ENCODE measurements around the gene PBX3. TPM values are rescaled to one million over a fixed set of nuclear protein-coding genes. Genes with fewer than 3 reads are reported as not detected.

Gene PBX3
- total RNA-seq, 2 donors from 2014 or later, result 21.4 to 40.2 TPM

- no peaks in the 10 kb centered on the region for H3K36me3 Mint-ChIP-seq
- H3K9me3 Mint-ChIP-seq, result peaks cover under 1% of the 10 kb centered on the region
- peaks cover 0 to 1% of the 10 kb centered on the region in 2 donors for H3K4me1 Mint-ChIP-seq (ENCODE audit: low read depth in 2 of 2)
- DNase-seq (ENCODE audit: low spot score) (peak; percentile 39), ATAC-seq (no peak)
- H3K27ac Mint-ChIP-seq, result no peak overlapping the region
- no peaks in the 10 kb centered on the region for H3K27me3 Mint-ChIP-seq
- H3K4me3 Mint-ChIP-seq, result no peak overlapping the region
Observed at GRCh38 chr9:125990186-125990792, 243.1 kb downstream of the PBX3 start.

- Mint-ChIP-seq H3K4me1 (ENCODE audit: low read depth in 2 of 2) (no peaks in the 10 kb centered on the region), H3K36me3 (no peaks in the 10 kb centered on the region), H3K27me3 (no peaks in the 10 kb centered on the region), H3K27ac (no peak overlapping the region), H3K4me3 (no peak overlapping the region), H3K9me3 (no peaks in the 10 kb centered on the region)
- no peak for DNase-seq (ENCODE audit: low spot score)
- no peak for ATAC-seq
Observed at GRCh38 chr9:125990793-125991220, 243.6 kb downstream of the PBX3 start.

DNA sequence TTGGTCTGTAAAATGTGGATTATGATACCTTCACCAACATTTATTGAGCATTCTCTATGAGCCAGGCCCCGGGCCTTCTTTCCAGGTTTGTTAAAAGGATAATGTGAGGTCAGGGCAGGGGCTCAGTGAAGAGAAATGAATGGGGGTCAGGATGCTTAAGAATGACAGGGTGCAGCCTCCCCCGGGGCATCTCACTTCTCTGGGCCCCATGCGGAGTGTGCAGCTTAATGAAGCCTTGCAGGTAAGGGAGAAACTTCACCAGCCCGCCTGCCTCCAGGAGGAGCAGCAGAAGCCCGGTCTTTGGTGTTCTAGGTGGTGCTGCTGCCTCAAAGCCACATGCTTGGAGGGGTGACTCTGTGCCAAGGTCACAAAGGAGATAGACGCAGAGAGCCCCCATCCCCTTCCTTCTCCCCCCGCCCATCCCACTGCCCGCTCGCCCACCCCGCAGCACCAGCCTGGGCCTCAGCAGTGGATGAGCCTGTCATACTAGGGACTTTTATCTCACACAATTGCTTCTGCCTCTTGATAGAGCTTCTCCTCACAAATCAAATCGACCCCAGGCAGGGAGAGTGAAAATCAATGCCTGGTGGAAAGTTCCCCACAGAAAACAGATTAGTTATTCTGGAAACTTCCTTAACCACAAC, 244.8 kb downstream of the PBX3 start:
- Mint-ChIP-seq H3K27ac (no peak overlapping the region), H3K36me3 (no peaks in the 10 kb centered on the region), H3K27me3 (no peaks in the 10 kb centered on the region), H3K4me1 (ENCODE audit: low read depth in 2 of 2) (no peaks in the 10 kb centered on the region), H3K4me3 (no peak overlapping the region), H3K9me3 (no peaks in the 10 kb centered on the region)
- DNase-seq (ENCODE audit: low spot score) (peak; percentile 31), ATAC-seq (no peak)

DNA sequence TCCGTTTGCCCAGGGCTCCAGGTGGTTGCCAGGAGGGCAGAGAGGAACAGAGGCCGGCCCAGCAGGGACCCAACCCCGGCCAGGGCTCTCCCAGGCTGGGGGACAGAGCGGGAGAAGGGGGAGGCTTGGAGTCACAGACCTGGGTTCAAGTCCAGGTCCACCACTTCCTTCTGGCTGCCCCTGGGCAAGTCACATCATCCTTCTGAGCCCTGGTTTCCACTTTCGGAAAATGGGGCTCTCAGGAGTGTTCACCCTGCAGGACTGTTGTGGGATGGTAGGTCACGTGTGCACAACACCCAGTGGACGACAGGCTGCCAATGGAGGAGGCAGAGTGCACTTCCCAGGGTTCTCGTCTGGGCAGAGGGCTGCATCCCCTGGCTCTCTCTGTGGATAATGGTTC, 245.4 kb downstream of the PBX3 start:
- DNase-seq (ENCODE audit: low spot score), result peak; percentile 31
- H3K9me3 Mint-ChIP-seq, result no peaks in the 10 kb centered on the region
- ATAC-seq, result no peak
- no peaks in the 10 kb centered on the region for H3K27me3 Mint-ChIP-seq
- no peak overlapping the region for H3K4me3 Mint-ChIP-seq
- no peak overlapping the region for H3K27ac Mint-ChIP-seq
- no peaks in the 10 kb centered on the region for H3K4me1 Mint-ChIP-seq (ENCODE audit: low read depth in 2 of 2)
- H3K36me3 Mint-ChIP-seq, result no peaks in the 10 kb centered on the region

GRCh38 chr9:125993466-125993865, 246.3 kb downstream of the PBX3 start:
- ATAC-seq (no peak), DNase-seq (ENCODE audit: low spot score) (peak; percentile 37)
- Mint-ChIP-seq H3K4me3 (no peak overlapping the region), H3K36me3 (no peaks in the 10 kb centered on the region), H3K4me1 (ENCODE audit: low read depth in 2 of 2) (no peaks in the 10 kb centered on the region), H3K9me3 (no peaks in the 10 kb centered on the region), H3K27ac (no peak overlapping the region), H3K27me3 (no peaks in the 10 kb centered on the region)

- Mint-ChIP-seq H3K4me3 (no peak overlapping the region), H3K36me3 (no peaks in the 10 kb centered on the region), H3K27ac (no peak overlapping the region), H3K4me1 (ENCODE audit: low read depth in 2 of 2) (no peaks in the 10 kb centered on the region), H3K9me3 (no peaks in the 10 kb centered on the region), H3K27me3 (no peaks in the 10 kb centered on the region)
- ATAC-seq (no peak), DNase-seq (ENCODE audit: low spot score) (peak; percentile 54)
Observed at GRCh38 chr9:125994066-125994943, 247.1 kb downstream of the PBX3 start.

DNA sequence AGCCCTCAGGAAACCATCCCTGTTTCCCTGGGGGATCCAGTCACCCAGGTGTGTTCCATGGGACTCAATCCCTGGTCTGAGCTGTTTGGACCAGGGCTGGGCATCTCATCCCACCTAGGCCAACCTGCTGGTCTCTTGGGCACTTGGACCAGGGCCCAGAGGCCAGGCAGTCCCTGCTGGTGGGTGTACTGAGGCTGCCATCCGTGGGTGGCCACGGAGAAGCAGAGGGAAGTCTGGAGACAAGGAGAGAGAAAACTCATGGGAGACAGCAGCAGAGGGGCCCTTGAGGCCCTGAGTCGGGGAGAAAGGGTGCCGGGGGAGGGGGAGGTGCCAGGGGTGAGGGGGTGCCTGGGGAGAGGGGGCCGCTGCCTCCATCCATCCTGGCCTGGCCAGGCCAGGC, 247.8 kb downstream of the PBX3 start:
- no peaks in the 10 kb centered on the region for H3K9me3 Mint-ChIP-seq
- H3K27me3 Mint-ChIP-seq, result no peaks in the 10 kb centered on the region
- no peak overlapping the region for H3K4me3 Mint-ChIP-seq
- no peaks in the 10 kb centered on the region for H3K4me1 Mint-ChIP-seq (ENCODE audit: low read depth in 2 of 2)
- DNase-seq (ENCODE audit: low spot score), result peak; percentile 32
- ATAC-seq, result no peak
- no peaks in the 10 kb centered on the region for H3K36me3 Mint-ChIP-seq
- H3K27ac Mint-ChIP-seq, result no peak overlapping the region

- Mint-ChIP-seq H3K27ac (no peak overlapping the region), H3K4me3 (no peak overlapping the region), H3K36me3 (no peaks in the 10 kb centered on the region), H3K4me1 (ENCODE audit: low read depth in 2 of 2) (no peaks in the 10 kb centered on the region), H3K27me3 (peaks cover 0 to 4% of the 10 kb centered on the region in 2 donors), H3K9me3 (no peaks in the 10 kb centered on the region)
- DNase-seq (ENCODE audit: low spot score) (peak; percentile 29), ATAC-seq (no peak)
Observed at GRCh38 chr9:125995706-125996105, 248.5 kb downstream of the PBX3 start.

- Mint-ChIP-seq H3K4me3 (no peak overlapping the region), H3K27me3 (peaks cover 0 to 4% of the 10 kb centered on the region in 2 donors), H3K36me3 (no peaks in the 10 kb centered on the region), H3K4me1 (ENCODE audit: low read depth in 2 of 2) (no peaks in the 10 kb centered on the region), H3K9me3 (no peaks in the 10 kb centered on the region), H3K27ac (no peak overlapping the region)
- DNase-seq (ENCODE audit: low spot score), result peak; percentile 52
- ATAC-seq, result no peak
Observed at GRCh38 chr9:125996791-125997190, 249.6 kb downstream of the PBX3 start.

DNA sequence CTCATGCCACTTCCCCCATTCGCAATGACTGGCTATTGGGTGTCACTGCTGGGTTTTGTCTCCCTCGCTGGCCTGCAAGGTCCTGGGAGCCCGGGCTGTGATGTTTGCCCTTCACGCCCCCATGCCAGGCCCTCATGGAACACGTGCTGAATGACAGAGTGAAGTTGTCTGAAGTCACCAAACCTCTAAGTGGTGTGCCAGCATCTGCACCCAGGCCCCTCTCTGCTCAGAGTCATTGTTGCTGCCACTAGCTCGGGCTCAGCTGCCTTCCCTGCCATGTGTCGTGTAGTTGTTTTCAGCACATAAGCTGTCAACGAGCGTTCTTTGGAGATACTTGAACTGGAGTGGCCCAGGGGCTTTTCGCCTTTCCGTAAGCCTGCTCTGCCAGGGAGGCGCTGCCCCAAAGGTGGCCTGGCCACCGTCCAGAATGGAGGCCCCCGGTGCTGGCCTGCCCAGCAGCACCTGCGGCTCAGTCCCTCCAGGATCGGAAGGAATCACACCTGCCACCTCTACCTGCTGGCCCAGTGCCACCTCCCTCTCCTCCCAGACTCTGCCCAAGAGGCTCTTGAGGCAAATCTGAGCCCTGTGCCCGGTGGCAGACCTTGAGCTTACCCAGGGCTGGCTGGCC, 250.1 kb downstream of the PBX3 start:
- Mint-ChIP-seq H3K9me3 (no peaks in the 10 kb centered on the region), H3K4me3 (no peak overlapping the region), H3K27ac (no peak overlapping the region), H3K36me3 (no peaks in the 10 kb centered on the region), H3K27me3 (peaks cover 0 to 4% of the 10 kb centered on the region in 2 donors), H3K4me1 (ENCODE audit: low read depth in 2 of 2) (no peaks in the 10 kb centered on the region)
- ATAC-seq, result no peak
- DNase-seq (ENCODE audit: low spot score), result peak; percentile 54

- no peaks in the 10 kb centered on the region for H3K4me1 Mint-ChIP-seq (ENCODE audit: low read depth in 2 of 2)
- H3K4me3 Mint-ChIP-seq, result no peak overlapping the region
- no peak overlapping the region for H3K27ac Mint-ChIP-seq
- H3K9me3 Mint-ChIP-seq, result no peaks in the 10 kb centered on the region
- no peak for ATAC-seq
- no peaks in the 10 kb centered on the region for H3K36me3 Mint-ChIP-seq
- H3K27me3 Mint-ChIP-seq, result peaks cover 0 to 4% of the 10 kb centered on the region in 2 donors
- DNase-seq (ENCODE audit: low spot score), result peak; percentile 22
Observed at GRCh38 chr9:125998837-125999503, 251.8 kb downstream of the PBX3 start.

- Mint-ChIP-seq H3K36me3 (no peaks in the 10 kb centered on the region), H3K9me3 (no peaks in the 10 kb centered on the region), H3K27me3 (peaks cover 0 to 4% of the 10 kb centered on the region in 2 donors), H3K4me1 (ENCODE audit: low read depth in 2 of 2) (no peaks in the 10 kb centered on the region), H3K4me3 (no peak overlapping the region), H3K27ac (no peak overlapping the region)
- DNase-seq (ENCODE audit: low spot score) (peak; percentile 50), ATAC-seq (no peak)
Observed at GRCh38 chr9:125999504-125999881, 252.3 kb downstream of the PBX3 start.

- peak; percentile 45 for DNase-seq (ENCODE audit: low spot score)
- H3K27me3 Mint-ChIP-seq, result peaks cover 0 to 4% of the 10 kb centered on the region in 2 donors
Observed at GRCh38 chr9:126000256-126000655, 253.1 kb downstream of the PBX3 start.

More at GRCh38 chr9:126000256-126000655, 253.1 kb downstream of the PBX3 start:
- Mint-ChIP-seq H3K4me1 (ENCODE audit: low read depth in 2 of 2) (no peaks in the 10 kb centered on the region), H3K4me3 (no peak overlapping the region), H3K9me3 (no peaks in the 10 kb centered on the region), H3K36me3 (no peaks in the 10 kb centered on the region), H3K27ac (no peak overlapping the region)
- ATAC-seq, result no peak

Data from natural killer cell treated with Interleukin-12 subunit alpha and Interleukin-12 subunit beta and Interleukin-15 and Interleukin-18, amount 100 ng/mL, for 72 hours (primary cell).